Ecto neural progenitor cell (in vitro differentiated cells): ENCODE results near the gene POU4F2.
"Not testable (repeated sequence)": the region's sequence is repeated elsewhere in the genome, so short reads cannot be mapped to it uniquely, and the experiment has no call there.

ENCODE experiments used
- DNase-seq: peaks from one replicate; pipeline ENCODE4 v3.0.0-alpha.2; 2018; ENCODE audit warnings: low spot score

The POU4F2 gene

DNA sequence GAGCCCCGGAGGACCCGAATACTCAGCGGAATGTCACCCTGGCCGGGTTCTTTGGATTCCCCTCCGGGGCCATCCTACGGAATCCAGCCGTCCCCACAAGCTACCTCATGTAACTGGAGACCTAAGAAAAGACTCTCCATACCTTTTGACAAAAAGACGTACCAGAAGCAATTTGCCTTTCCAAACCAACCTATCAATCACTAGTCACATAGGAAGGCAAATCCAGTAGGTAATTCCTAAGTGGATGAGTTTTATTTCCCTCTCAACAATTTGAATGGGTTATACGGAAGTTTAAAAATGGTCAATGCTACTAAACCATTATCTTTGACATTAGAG lies 16.8 kb downstream of the POU4F2 start:
- no peak for DNase-seq

DNA sequence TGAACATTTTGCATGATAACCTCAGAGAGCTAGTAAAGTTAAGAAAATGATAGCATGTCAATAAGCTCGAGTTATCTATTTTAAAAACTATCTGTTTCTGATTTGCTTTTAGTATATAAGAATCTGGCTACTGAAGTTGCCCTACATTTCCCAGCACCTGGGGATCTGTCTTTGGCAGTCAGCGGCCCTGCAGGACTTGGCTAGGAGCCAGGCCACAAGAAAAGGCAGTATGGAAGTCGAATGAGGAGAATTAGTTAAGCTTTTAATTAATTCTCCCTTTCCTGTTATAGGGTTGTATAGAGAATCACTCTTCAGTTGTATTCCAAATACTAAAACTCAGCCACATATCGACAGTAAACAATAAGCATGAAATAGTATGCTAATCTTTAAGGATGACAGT lies 22.7 kb downstream of the POU4F2 start:
- DNase-seq, result no peak

DNA sequence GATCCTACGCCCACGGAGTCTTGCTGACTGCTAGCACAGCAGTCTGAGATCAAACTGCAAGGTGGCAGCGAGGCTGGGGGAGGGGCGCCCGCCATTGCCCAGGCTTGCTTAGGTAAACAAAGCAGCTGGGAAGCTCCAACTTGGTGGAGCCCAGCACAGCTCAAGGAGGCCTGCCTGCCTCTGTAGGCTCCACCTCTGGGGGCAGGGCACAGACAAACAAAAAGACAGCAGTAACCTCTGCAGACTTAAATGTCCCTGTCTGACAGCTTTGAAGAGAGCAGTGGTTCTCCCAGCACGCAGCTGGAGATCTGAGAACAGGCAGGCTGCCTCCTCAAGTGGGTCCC lies 25.2 kb downstream of the POU4F2 start:
- not testable (repeated sequence) for DNase-seq

DNA sequence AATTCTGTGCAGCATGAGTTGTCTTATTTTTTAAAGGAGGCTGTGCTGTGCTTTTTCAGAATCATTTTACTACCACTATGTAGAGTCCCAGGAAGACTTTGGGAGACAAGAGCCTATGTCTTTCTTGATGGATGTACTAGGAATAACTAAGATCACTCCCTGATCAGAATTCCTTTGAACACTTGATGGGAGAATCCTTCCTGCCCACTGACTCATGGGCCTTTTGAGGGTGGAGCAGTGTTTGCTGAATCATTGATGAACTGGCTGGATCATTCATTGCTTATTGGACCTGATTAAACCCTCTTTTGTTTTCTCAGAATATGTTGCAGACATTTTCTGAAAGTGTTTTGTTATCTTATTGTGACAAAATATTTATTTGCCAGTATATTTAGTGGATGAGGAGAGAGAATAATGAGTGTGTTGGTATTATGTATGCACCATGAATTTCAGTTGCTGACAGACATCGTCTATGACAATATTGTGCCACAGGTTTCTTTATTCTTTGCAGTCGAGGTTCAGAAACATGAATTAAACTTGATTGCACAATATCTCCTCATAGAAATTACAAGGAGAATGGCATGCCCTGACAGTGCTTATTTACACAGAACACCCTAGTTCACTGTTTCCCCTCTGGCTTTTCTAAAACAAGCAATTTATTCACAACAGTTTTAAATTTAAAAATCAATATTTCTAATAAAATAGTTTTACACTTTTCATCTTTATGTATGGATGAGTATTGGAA lies 36.3 kb downstream of the POU4F2 start:
- DNase-seq, result no peak
